Measurements from ENCODE around the gene SUGCT. TPM values are rescaled to one million over a fixed set of nuclear protein-coding genes. Genes with fewer than 3 reads are reported as not detected.

Gene SUGCT
- total RNA-seq, 1 donor from 2014 or later: 11.9 TPM

- Mint-ChIP-seq H3K4me1 (ENCODE audit: unreplicated experiment) (peaks cover 30% of the 10 kb centered on the region), H3K27ac (ENCODE audit: unreplicated experiment) (no peak overlapping the region), H3K27me3 (ENCODE audit: unreplicated experiment) (no peaks in the 10 kb centered on the region), H3K9me3 (ENCODE audit: unreplicated experiment) (peaks cover 4% of the 10 kb centered on the region), H3K36me3 (ENCODE audit: unreplicated experiment) (peaks cover 9% of the 10 kb centered on the region), H3K4me3 (ENCODE audit: unreplicated experiment) (no peak overlapping the region)
- TF ChIP-seq CTCF (IDR thresholded peaks at IDR 0.05): no peak
- no peak for DNase-seq (ENCODE audit: extremely low spot score, unreplicated experiment)
These were observed 401.6 kb downstream of the SUGCT start for GRCh38 chr7:40536421-40536820.

GRCh38 chr7:40538281-40538680 is 403.5 kb downstream of the SUGCT start:
- H3K36me3 Mint-ChIP-seq (ENCODE audit: unreplicated experiment): peaks cover 9% of the 10 kb centered on the region
- peak overlapping the region; percentile 53 for H3K27ac Mint-ChIP-seq (ENCODE audit: unreplicated experiment)
- no peak for TF ChIP-seq CTCF (IDR thresholded peaks at IDR 0.05)
- H3K9me3 Mint-ChIP-seq (ENCODE audit: unreplicated experiment): peaks cover 7% of the 10 kb centered on the region
- H3K4me1 Mint-ChIP-seq (ENCODE audit: unreplicated experiment): peaks cover 37% of the 10 kb centered on the region
- H3K27me3 Mint-ChIP-seq (ENCODE audit: unreplicated experiment): no peaks in the 10 kb centered on the region
- H3K4me3 Mint-ChIP-seq (ENCODE audit: unreplicated experiment): no peak overlapping the region
- no peak for DNase-seq (ENCODE audit: extremely low spot score, unreplicated experiment)

DNA sequence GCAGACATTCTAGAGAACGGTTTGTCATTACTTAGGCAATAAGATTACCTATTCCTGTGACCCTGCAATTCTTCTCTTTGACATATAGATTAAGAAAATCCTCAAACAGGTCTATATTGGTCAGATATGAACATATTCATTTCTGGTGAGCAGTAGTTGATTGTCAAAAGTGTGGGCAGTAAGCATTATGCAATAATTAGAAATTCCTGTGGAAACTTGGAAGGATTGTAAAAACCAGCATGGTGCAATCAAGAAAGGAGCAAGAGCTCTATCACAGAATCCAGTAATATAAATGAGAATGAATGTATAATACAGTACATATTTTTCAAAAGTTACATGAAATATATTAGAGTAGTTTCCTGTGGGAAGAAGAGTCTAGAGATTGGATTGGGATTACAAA is 406.5 kb downstream of the SUGCT start:
- no peak overlapping the region for H3K4me3 Mint-ChIP-seq (ENCODE audit: unreplicated experiment)
- H3K4me1 Mint-ChIP-seq (ENCODE audit: unreplicated experiment): peaks cover 60% of the 10 kb centered on the region
- peaks cover 3% of the 10 kb centered on the region for H3K36me3 Mint-ChIP-seq (ENCODE audit: unreplicated experiment)
- H3K27me3 Mint-ChIP-seq (ENCODE audit: unreplicated experiment): no peaks in the 10 kb centered on the region
- peaks cover 3% of the 10 kb centered on the region for H3K9me3 Mint-ChIP-seq (ENCODE audit: unreplicated experiment)
- TF ChIP-seq CTCF (IDR thresholded peaks at IDR 0.05): no peak
- no peak for DNase-seq (ENCODE audit: extremely low spot score, unreplicated experiment)
- H3K27ac Mint-ChIP-seq (ENCODE audit: unreplicated experiment): peak overlapping the region; percentile 21

DNA sequence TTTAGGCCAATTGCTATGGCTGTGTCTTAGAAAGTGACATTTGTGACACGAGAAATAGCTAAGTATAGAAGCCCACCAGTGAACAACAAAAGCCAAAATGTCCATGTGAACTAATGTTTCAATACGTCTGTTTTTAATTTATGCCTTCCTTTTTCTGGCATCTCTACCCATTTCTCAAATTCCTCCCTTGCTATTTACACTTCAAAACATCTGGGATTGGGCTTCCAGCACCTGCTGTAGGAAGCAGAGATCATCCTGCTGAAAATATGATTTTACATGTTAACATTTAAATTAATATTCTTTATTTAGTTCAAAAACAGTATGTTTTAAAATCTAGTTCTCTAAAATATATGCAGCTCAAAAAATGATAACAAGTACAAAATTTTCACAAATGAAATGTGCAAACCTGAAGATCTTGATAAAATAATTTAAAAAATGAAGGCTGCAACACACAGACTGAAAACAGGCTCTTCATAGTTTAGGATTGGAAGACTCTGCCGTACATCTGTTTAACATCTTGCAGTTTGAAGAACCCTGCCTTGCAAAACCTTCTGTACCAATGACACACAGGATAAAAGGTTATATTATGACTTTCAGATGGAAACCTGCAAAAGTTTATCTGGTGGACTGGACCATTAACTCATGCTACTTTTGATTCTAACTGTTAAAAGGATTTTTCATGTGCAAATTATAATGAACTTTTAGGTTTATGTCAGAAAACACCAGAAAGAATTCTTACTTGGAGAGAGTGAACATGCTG is 408.4 kb downstream of the SUGCT start:
- no peak for DNase-seq (ENCODE audit: extremely low spot score, unreplicated experiment)
- H3K4me1 Mint-ChIP-seq (ENCODE audit: unreplicated experiment): peaks cover 54% of the 10 kb centered on the region
- no peaks in the 10 kb centered on the region for H3K27me3 Mint-ChIP-seq (ENCODE audit: unreplicated experiment)
- H3K9me3 Mint-ChIP-seq (ENCODE audit: unreplicated experiment): peaks cover 3% of the 10 kb centered on the region
- no peak for TF ChIP-seq CTCF (IDR thresholded peaks at IDR 0.05)
- H3K36me3 Mint-ChIP-seq (ENCODE audit: unreplicated experiment): peaks cover 3% of the 10 kb centered on the region
- peak overlapping the region; percentile 65 for H3K27ac Mint-ChIP-seq (ENCODE audit: unreplicated experiment)
- H3K4me3 Mint-ChIP-seq (ENCODE audit: unreplicated experiment): no peak overlapping the region

DNA sequence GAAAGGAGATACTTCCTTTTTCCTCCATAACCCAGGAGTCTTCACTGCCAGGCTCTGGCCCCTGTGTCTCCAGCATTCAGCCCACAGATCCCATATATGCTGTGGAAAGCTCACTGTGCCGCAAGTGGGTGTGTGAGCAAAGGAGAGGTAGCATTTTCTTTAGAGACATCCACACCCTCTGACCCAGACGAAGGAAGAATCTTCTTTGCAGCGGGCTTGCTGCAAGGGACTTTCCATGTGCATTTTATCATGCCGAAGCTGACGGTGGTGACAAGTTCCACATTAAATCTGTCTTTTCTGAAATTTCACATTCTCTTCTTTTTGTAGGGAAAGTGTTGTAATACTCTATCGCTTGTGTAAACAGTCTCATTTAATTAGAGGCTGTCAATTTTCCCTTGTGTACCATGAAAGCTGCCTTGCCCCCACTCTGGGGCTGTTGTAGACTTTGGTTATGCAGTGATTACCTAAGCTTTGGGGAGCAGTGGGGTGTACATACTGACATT is 409.5 kb downstream of the SUGCT start:
- H3K4me3 Mint-ChIP-seq (ENCODE audit: unreplicated experiment): no peak overlapping the region
- H3K9me3 Mint-ChIP-seq (ENCODE audit: unreplicated experiment): peaks cover 3% of the 10 kb centered on the region
- H3K27ac Mint-ChIP-seq (ENCODE audit: unreplicated experiment): peak overlapping the region; percentile 78
- no peaks in the 10 kb centered on the region for H3K36me3 Mint-ChIP-seq (ENCODE audit: unreplicated experiment)
- H3K27me3 Mint-ChIP-seq (ENCODE audit: unreplicated experiment): no peaks in the 10 kb centered on the region
- no peak for DNase-seq (ENCODE audit: extremely low spot score, unreplicated experiment)
- no peak for TF ChIP-seq CTCF (IDR thresholded peaks at IDR 0.05)
- peaks cover 50% of the 10 kb centered on the region for H3K4me1 Mint-ChIP-seq (ENCODE audit: unreplicated experiment)

All from osteocyte (in vitro differentiated cells).